ENCODE measurements around the gene CEP128.
"Not testable (repeated sequence)": the region's sequence is repeated elsewhere in the genome, so short reads cannot be mapped to it uniquely, and the experiment has no call there.

CEP128 gene

DNA sequence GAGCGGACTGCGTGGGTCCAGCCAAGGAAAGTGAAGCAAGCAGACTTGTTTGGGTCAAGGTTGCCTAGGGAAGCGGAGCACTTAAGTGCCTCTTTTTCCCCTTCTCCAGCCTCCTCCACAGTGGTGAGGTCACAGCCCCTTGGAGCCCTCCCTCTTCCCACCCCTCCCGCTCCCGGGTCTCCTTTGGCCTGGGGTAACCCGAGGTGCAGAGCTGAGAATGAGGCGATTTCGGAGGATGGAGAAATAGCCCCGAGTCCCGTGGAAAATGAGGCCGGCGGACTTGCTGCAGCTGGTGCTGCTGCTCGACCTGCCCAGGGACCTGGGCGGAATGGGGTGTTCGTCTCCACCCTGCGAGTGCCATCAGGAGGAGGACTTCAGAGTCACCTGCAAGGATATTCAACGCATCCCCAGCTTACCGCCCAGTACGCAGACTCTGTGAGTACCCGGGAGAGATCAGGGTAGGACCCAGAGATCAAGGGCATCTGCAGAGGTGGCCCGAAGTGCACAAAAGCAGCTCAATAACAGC lies 13.9 kb upstream of the CEP128 start, which contains the start of gene TSHR:
TSHR (plus strand) TSS at position 206 of the 526 bp plus-strand sequence; CDS start at position 266, 60 bp downstream.
- in situ Hi-C loops (cut with HindIII; ENCODE audit: low sequenced_read_pairs), result no loop called here

DNA sequence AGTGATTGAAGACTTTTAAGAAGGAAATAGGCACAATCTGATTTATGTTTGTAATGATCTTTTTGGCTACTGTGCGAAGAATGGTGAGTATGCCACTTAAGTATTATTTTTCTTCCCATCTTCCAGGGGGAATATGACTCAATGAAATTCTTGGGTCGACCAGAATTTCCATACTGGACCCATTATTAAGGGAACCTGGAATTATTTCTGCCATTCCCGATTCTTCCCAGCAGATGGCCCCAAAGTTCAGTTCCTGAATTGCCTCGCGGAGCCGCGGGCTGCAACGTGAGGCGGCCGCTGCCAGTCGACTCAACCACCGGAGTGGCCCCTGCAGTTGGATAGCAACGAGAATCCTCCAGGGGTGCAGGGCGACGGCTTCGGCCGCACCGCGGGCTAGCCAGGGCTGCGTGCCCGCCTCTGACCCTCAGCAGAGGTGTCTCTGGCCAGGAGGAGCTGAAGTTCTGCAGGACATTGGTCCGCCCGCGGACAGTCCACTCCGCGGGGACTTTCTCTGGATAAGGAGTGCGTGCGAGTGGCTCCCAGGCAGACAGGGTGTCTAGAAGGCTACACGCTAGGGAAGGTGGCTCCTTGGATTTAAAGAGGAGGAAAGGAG lies 13.3 kb upstream of the CEP128 start:
- in situ Hi-C loops (cut with HindIII; ENCODE audit: low sequenced_read_pairs), result no loop called here

DNA sequence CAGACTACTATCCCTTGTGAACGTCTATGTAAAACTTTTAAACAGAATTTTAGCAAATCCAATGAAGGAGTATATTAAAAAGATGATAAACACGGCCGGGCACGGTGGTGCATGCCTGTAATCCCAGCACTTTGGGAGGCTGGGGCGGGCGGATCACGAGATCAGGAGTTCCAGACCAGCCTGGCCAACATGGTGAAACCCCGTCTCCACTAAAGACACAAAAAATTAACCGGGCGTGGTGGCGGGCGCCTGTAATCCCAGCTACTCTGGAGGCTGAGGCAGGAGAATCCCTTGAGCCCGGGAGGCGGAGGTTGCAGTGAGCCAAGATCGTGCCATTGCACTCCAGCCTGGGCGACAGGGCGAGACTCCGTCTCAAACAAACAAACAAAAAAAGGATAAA lies 11.7 kb upstream of the CEP128 start:
- in situ Hi-C loops (cut with HindIII; ENCODE audit: low sequenced_read_pairs), result not testable (repeated sequence)

DNA sequence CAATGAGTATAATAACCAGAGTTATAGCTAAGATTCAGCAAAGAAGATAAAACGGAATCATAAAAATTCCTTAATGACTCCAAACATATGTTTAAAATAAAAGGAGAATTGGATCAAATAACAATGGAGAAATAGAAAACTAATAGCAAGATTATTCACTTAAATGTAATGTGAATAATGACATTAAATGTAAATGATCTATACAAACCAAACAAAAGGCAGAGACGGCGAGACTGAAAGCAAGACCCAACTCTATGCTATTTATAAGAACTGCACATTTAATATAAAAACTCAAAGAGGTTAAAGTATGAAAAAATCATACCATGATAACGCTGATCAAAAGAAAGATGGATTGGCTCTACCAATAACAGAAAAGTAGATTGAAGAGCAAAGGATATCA lies 10.0 kb upstream of the CEP128 start:
- in situ Hi-C loops (cut with HindIII; ENCODE audit: low sequenced_read_pairs), result no loop called here

DNA sequence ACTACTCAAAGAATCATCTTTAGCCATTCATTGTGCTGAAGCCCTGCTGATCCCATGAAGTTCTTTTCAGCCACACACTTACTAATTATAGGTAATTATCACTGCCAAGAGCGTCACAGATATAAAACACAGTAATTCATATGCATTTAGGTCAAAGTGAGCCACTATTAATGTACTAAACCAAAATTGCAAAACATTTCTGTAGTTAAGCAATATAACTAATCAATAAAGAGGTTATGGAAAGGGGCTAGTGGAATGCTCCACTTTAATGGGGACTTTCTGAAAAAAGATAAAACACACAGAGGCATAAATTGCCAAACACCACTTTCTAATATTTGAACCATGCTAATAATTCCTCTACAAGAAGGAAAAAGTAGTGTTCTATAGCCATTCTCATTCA lies 6.8 kb upstream of the CEP128 start:
- in situ Hi-C loops (cut with HindIII; ENCODE audit: low sequenced_read_pairs), result no loop called here

DNA sequence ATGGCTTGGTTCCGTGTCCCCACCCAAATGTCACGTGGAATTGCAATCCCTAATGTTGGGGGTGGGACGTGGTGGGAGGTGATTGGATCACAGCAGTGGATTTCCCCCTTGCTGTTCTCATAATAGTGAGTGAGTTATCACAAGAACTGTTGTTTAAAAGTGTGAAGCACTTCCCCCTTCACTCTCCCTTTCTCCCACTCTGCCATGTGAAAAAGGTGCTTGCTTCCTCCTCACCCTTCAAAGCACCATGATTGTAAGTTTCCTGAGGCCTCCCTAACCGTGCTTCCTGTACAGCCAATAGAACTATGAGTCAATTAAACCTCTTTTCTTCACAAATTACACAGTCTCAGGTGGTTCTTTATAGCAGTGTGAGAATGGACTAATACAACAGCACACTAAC lies 5.3 kb upstream of the CEP128 start:
- in situ Hi-C loops (cut with HindIII; ENCODE audit: low sequenced_read_pairs), result no loop called here

DNA sequence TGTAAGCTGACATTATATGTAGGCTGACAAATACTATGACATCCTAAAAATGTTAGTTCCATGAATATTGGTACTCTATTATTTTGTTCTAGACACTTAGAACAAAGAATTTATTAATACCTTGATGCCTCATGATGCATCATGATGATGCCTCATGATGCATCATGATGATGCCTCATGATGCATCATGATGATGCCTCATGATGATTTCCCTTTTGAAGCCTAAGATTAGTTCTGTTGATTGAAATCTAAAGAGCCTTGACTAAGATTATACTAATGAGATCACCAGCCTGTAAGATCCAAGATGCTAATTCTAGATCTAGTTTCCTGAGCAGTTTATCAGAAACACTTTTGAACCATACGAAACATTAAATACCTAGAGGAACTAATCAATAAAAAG lies 4.6 kb upstream of the CEP128 start:
- in situ Hi-C loops (cut with HindIII; ENCODE audit: low sequenced_read_pairs), result no loop called here

DNA sequence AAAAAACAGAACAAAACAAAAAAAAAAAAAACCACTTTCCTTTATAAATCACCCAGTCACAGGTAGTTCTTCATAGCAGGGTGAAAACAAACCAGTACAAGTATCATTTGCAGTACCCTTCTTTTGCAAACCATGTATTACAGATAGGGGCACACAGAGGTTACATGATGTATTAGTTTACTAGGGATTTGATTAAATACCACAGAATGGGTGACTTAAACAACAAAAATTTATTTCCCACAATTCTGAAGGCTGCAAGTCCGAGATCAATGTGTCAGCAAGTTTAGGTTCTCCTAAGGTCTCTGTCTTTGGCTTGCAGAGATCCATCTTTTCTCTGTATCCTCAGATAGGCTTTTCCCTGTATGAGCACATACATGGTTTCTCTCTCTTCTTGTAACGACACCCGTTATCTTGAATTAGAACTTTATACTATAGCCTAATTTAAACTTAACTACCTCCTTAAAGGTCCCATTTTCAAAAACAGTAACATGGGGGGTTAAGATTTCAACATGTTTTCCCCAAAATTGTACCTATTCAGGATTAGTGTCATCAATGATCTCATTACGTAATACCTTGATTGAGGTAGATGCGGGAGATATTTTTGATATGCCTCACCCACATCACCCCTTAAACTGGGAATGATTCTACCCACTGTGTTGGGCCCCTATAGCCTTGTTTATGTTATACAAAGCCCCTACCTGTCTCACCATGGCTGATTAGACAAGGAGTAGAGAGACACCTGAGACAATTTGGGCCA lies 3.5 kb upstream of the CEP128 start:
- in situ Hi-C loops (cut with HindIII; ENCODE audit: low sequenced_read_pairs), result no loop called here

DNA sequence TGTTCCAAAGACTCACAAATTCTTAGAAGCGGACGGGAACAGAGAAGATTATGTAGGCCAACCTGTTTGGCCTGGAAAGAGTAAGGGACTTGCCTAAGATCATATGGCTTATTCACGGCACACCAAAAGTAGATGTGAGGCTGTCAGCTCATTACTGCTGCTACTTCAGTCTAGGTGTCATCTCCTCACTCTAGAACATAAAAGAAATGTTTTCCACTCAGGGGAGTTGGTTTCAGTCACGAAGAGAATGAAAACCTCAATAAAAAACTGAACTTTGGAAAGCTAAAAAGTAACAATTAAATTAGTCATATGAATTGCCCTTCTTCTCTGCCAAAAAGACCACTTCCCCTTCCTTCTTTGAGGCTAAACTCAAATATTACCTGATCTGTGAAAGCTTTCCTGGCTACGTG lies 658 bp upstream of the CEP128 start:
- in situ Hi-C loops (cut with HindIII; ENCODE audit: low sequenced_read_pairs), result no loop called here

DNA sequence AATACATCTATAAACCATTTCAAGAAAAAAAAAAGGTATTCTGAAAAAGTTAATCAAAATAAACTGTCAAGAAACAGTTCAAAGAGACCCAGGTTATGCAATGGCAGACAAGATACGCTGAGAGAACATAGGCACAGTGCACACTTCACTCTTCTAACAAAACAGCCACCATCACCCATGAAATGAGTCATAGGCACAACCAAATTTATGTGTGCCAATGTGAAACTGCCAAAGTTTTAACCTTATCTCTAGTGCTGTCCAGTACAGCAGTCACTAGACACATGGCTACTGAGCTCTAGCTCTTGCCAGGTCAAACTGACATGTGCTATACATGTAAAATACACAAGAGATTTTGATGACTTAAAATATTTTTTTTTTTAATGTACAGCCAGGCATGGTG lies 1.4 kb downstream of the CEP128 start:
- in situ Hi-C loops (cut with HindIII; ENCODE audit: low sequenced_read_pairs), result no loop called here

DNA sequence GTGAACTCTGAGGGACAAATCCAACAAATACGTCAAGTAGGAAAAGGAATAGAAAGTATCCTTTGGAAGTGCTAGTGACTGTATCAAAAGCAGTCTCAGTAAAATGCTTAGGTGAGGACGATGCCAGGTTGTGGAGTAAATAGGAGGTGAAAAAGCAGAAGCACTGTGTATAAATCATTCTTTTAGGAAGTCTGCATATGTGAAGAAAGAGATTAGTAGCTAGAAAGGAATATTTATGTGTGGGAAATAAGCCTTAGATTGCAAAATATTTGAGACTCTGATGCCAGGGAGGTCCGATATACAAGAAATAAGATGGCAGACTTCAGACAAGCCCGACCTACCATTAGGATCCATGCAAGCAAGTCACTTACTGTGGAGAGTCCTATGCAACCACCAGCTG lies 7.9 kb downstream of the CEP128 start:
- in situ Hi-C loops (cut with HindIII; ENCODE audit: low sequenced_read_pairs), result no loop called here

DNA sequence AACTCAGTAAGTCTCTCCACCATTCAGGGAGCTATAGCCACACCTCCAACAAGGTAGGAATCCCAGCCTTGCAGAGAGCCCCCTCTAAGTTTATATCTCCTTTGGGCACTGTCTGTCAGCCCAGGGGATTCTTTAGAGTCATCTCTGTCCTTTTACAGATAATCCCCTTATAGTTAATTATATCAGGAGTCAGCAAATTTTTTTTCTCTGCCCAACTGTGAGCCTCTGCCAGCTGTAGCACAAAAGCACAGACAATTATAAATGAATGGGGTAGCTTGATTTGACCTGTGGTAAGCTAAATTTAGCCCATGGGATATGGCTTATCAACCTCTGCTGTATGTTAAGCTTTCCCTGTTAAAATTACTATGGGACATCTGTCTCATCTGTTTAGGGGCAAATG lies 8.3 kb downstream of the CEP128 start:
- in situ Hi-C loops (cut with HindIII; ENCODE audit: low sequenced_read_pairs), result no loop called here

DNA sequence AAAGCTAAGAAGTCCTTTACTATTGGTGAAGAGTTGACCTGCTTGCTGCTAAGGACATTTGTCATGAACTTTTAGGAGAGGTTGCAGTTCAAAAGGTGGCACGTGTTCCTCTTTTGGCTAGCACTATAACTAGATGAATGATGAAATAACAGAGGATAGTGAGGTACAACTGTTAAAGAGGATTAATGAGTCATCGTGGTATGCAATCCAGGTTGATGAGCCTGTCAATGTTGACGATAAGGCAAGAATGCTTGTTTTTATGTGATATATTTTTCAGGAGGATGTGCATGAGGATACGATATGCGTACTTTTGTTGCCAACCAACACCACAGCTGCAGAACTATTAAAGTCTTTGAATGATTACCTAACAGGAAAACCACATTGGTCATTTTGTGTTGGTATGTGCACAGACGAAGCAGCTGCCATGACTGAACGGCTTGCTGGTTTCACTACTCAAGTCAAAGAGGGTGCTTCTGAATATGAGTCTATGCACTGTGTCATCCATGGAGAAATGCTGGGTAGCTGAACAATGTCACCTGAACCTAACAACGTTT lies 10.6 kb downstream of the CEP128 start:
- in situ Hi-C loops (cut with HindIII; ENCODE audit: low sequenced_read_pairs), result no loop called here

DNA sequence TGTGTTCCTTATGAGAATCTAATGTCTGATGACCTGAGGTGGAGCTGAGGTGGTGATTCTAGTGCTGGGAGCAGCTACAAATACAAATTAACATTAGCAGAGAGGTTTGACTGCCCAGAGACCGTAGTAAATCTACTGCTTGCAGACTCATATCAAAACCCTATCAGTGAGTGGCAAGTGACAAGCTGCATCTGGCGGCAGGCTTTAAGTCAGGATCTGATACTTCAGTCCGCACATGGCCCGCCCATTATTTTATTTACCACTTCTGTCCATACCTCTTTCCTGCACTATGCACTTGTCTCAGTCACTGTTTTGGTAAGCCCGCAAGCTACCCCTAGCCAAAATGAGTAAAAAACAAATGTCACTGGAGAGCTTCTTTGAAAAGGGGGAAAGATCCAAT lies 11.4 kb downstream of the CEP128 start:
- in situ Hi-C loops (cut with HindIII; ENCODE audit: low sequenced_read_pairs), result no loop called here

DNA sequence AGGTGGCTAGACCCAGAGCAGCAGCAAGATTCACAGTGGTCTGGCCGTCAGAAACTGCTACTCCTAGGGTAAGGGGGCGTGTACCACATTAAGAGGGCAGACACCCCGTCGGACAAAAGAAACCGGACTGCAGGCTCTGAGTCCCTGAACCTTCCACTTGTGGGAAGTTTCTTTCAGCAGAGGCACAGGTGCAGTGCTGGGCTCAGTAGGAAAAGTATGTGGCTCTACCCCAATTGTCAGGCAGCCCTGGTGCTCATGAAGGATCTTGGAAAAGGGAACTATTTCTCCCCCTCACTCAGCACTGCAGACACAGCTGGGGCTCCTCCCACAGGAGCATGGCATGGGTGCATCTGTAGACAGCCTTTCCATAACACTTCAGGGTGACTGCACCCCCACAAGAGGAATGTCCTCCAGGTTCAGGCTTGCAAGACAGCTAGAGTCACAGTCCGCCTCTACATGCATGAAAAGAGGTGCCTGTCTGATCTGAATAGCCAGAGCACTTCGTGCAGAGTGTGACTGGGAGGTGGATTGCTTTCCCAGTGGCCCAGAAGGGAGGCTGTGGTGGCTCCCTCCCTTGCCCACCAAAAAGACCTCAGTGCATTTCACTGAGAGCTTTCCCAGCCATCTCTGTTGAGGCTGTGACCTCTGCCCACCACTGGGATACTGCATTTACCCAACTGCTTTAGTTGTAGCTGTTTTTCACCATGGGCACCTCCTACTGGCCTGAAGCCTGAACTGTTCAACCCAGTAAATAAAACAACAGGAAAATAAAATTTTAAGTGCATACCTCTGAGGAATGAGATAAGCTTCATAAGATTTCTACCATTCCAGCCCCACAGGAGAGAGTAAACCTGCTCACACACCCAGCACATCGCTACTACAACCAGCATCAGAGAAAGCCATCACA lies 14.2 kb downstream of the CEP128 start:
- in situ Hi-C loops (cut with HindIII; ENCODE audit: low sequenced_read_pairs), result no loop called here

DNA sequence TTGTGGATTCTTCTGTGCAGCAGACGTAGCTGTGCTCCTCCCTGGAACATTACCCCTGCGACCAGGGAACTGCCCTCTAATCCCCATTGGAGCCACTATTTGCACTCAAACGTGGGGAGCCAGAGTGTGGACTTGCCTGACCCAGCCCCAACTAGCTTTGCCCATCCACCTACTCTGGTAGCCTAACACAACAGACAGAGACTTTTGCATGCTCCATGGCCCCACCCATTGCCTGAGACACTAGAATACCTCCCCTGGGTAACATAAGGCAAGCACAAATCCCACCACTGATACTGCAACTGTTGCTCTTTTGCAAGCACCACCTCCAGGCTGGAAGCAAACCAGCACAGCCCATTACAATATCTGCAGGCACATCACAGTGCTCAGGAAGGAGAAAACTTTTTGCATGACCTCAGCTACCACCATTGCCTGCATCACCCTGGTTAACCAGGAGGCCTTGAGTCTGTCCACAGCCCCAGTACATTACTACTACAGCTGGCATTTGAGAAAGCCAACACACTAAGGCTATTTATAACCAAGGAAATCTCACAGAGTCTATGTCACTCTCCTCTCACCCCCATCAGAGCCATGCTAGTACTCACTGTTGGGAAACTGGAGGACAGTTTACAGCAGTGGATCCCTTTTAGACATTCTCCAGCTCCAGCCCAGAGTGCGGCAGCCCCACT lies 15.0 kb downstream of the CEP128 start:
- in situ Hi-C loops (cut with HindIII; ENCODE audit: low sequenced_read_pairs), result no loop called here

DNA sequence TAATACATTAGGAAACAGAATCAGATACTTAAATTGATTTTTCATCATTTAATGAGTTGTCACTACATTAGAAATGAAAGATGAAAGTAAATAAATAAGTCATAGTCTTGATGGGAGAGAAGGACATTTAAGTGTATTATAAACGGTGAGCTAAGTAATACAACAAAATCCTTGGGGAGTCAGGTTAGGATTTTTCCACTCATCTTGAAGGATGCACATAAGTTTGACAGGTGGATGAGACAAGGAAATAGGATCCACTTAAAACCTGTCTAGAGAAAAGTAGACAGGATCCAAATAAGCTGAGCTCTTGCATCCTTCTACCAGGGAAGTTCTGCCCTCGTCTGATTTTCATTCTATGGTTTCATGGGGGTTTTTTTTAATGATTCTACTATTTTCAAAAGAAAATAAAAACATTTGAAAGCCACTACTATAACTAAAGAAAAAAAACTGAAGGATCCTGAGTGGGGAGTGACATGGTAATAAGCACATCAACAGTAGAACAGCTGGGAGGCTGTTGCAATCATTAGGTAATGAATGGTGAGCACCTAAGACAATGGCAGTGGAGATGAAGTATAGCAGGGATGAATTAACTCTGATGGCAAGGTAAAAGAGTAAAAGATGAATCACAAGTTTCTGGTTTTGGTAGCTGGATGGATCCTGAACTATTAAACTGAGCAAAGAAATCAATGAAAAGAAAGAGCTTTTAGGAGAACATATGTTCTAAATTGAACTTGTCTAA lies 17.0 kb downstream of the CEP128 start:
- in situ Hi-C loops (cut with HindIII; ENCODE audit: low sequenced_read_pairs), result no loop called here

DNA sequence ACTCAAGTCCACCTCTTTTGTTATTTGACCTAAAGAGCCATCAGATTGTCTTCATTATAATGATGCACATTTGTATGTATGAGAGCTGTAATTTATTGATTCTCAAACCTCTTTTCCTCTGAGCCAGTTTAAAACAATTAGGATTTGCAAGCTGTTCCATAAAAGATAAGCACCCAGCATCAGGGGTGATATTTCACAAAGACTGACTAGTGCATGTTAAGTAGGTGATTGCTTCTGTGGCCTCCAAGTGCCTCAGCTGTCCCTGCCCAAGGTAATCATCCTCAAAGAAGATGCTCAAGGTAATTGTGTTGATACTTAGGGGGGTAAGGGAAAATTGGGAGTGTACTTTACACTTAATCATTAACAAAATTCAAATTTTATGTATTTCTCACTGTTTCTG lies 18.2 kb downstream of the CEP128 start:
- in situ Hi-C loops (cut with HindIII; ENCODE audit: low sequenced_read_pairs), result no loop called here

DNA sequence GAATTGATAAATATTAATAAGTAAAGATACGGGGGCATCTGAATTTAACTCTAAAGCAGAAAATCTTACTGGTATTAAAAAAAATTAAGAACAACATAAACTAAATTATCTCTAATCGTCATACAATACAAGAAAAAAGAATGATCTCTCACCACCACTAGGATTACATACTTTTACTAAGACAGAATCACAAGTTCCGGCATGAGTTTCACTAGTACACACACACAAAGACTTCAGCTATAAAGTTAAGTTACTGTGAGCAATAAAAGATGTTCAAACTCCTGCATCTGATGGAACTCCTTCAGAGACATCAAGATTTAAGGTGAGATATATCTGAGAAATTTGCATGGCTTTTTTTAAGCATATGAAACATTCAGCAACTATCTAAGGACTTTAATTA lies 21.9 kb downstream of the CEP128 start:
- in situ Hi-C loops (cut with HindIII; ENCODE audit: low sequenced_read_pairs), result no loop called here

DNA sequence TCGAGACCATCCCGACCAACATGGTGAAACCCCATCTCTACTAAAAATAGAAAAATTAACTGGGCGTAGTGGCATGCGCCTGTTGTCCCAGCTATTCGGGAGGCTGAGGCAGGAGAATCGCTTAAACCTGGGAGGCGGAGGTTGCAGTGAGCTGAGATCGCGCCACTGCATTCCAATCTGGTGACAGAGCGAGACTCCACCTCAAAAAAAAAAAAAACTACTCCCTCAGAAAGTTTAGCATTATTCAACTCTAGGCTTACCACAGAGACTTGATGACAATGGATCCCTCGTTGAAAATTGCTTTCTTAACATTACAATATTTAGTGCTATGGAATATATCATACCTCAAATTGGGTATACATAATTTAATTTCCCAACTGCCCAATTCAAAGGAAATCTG lies 29.5 kb downstream of the CEP128 start:
- in situ Hi-C loops (cut with HindIII; ENCODE audit: low sequenced_read_pairs), result not testable (repeated sequence)
